GM21825 (cell line): ENCODE measurements around the gene TSPAN18.

Experiments
- ATAC-seq: cut with Tn5 transposase; IDR thresholded peaks from one replicate; pipeline ENCODE4 v1.9.1; 2021; ENCODE audit warnings: mild to moderate bottlenecking, moderate library complexity; ENCODE audit not compliant: unreplicated experiment

The TSPAN18 gene

DNA sequence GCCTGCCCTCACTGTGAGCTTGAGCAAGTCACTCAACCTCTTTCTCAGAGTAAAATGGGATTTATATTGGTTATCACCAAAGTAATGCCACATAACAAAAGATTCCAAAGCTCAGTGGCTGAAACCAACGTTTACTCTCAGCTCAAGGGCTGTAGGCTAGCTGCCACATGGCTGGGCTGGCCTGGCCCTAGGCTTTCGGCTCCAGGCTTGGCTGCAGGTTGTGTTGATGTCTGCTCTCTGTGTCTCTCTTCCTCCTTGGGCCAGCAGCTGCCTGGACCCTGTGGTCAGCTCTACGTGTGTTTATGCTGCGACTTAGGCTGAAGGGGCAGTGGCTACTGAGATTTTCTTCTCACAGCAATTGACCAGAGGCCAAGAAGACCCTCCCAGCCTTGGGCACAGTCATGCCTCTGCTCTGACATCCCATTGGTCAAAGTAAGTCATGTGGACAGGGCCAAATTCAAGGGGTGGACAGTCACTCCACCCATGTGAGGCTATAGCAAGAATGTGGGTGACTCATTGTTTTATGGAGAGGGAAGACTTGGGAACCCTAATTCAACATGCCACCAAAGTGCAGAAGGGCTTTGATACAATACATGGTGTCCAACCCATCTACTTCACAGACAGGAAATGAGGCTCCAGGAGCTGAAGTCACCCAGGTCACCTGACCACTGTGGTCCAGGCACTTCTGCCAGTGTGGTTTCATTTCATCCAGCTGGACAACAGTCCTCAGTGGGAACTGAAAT is 90.6 kb downstream of the TSPAN18 start:
- no peak for ATAC-seq

DNA sequence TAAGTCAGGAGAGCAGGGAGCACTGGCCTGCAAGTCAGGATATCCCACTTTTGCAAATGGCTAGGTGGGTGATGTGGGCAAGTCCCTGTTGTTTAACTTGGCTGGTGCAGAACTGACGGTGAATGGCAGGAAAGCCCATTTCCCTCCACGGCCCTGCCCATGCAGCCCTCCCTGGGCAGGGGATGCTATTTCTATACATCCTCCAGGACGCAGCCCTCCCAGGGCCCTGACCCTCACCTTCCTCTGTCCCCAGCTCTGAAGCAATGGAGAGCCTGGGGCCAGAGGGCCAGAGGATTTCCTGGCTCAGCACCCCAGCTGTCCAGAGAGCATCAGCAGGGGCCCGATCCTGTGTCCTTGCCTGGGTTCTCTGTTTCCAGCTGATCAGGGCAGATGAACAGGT is 91.3 kb downstream of the TSPAN18 start:
- ATAC-seq: no peak

- ATAC-seq: no peak
Measured at GRCh38 chr11:44819346-44819745, 92.6 kb downstream of the TSPAN18 start.

GRCh38 chr11:44822369-44822768 is 95.6 kb downstream of the TSPAN18 start:
- no peak for ATAC-seq

DNA sequence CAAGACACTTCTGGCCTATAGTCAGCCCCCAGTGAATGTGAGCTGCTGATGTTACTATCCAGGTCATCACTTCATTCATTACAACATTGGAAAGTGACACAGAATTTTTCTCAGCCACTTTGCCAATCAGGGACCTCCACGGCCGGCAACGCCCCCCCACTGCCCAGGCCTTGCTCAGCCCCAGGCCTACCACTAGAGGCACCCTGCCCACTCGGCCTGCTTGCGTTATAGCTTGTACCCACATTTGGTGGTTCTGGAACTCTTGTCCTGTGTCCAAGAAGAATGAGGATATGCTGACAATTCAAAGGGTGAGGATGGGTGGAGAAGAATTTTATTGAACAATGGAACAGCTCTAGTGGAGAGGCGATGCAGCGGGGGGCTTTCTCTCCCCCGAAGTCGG is 96.2 kb downstream of the TSPAN18 start:
- ATAC-seq: no peak

DNA sequence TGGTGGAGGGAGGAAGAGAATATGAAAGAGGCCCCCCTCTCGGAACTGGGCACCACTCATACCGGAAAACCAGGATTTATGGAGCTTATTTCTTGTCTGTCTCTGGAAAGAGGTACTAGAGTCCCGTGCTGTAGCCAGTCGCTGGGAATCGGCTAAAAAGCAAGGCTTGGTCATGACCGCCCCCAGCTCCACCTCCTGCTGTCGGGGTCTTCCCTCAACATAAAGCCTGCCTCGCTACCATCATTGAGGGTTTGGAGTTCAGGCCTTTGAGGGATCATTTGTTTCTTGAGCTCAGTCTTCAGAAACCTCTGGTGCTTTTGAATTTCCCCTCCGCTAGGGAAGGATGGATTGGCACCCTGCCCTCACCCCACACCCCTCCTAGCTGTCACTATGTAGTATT is 97.1 kb downstream of the TSPAN18 start:
- no peak for ATAC-seq

DNA sequence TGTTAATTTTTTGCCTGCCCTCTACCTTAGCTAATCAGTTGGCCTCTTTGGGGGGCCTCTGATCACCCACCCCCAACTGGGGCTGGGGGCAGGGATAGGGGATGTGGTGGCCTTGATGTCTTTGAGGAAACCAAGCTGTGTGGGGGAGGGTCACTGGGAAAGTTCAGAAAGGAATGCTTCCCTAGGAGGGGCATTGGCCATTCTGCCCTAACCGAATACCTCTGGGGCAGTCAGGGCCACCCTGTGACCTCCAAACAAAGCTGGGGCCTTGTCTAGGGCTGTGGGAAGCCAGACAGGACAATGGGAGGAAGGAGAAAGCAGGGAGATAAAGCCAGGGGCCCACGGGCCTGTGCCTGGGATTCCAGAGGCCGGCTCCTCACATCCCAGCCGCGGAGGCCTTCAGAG is 97.5 kb downstream of the TSPAN18 start:
- no peak for ATAC-seq

GRCh38 chr11:44825058-44825785 is 98.5 kb downstream of the TSPAN18 start:
- ATAC-seq: no peak

DNA sequence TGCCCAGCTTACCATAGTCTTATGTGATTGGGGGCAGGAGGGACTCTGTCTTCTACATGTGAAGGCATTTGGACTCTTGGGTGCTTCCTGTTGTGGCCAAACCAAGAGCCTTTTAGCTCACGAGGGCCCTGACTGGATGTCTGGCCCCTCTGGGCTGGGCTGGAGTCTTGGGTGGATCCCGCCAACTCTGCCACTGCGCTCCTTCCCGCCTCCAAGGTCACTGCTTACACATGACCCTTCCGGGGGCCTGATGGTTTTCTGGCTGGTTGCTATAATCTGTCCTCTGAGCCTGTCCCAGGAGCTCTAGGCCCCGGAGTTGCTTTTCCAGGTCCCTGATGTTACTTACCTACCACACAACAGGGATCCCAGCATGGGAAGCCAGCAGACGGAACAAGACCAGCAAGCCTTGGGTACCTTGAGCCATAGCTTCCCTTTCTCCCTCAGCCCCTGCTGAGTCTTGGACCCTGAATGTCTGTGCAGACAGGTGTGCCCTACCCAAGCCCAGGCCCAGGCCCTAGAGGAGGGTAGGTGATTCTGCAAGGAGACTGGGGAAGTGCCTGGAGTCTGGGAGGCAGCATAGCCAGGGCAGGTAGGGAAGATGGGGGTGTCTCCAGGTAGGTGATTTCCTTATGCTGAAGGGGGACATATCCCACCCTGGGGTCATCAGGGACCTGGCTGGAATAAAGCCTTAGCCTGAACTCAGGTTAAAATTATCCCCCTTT is 100.3 kb downstream of the TSPAN18 start:
- no peak for ATAC-seq

- no peak for ATAC-seq
Measured at GRCh38 chr11:44828296-44828695, 101.5 kb downstream of the TSPAN18 start.

GRCh38 chr11:44829838-44830237 is 103.1 kb downstream of the TSPAN18 start:
- no peak for ATAC-seq

DNA sequence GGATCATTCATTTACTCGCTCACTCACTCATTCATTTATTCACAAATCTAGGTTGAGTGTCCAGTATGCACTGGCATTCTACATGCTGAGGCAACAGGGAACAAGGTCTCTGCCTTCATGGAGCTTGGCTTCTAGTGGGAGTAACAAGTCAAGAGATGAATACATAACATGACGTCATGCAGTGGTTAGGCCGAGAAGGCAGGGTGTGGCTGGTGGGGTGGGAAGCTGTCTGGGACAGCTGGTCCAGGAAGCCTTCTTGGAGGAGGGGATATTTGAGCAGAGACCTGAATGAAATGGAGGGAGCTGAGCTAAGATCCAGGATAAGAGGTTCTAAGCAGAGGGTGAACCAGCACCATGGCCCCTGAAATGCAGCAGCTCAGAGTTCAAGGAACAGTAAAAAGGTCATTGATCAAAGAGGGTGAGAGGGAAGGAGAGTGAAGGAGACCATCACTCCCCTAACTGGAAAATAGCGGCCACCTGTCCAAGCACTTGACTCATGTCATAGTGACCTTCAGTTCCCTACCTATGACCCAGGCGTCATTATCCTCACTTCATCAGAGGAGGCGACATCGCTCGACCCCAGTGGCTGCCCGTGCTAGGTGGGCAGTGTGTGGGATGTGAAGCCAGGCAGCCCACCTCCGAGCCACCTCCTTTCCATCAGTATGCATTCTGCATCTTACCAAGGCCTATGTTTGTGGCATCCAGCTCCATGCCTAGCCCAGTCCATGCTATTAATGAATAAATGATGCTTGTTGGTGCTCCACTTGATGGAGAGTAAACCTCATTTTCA is 105.0 kb downstream of the TSPAN18 start:
- ATAC-seq: no peak

GRCh38 chr11:44832452-44832851 is 105.7 kb downstream of the TSPAN18 start:
- ATAC-seq: no peak

DNA sequence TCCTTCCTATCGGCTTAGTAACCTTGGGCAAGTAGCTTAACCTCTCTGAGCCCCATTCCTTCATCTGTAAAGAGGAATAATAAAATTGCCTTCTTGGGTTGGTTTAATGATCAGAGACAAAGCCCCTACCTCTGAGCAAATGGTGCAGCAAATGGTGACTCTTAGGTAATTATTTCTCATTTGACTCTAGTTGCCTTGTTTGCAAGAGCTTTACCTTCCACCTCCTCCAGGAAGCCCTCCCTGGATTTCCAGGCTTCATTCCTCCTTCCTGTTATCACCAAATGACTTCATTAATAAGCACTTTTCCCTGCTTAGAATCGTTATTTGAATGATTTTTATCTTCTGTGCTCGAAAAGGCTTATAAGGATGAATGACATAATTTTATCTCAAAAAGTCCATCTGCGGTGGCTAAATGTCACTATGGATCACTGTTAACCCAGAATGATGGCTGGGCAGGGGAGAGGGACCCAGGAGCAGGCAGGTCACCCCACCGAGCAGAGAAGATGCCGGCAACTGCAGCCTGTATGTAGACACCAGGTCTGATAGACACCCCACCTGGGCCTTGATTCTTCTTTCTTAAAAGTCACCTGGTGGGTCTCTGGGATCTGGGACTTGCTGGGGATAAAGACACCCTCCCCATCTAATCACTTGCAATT is 106.6 kb downstream of the TSPAN18 start:
- ATAC-seq: no peak

- ATAC-seq: no peak
Measured at GRCh38 chr11:44833877-44834452, 107.2 kb downstream of the TSPAN18 start.

- no peak for ATAC-seq
Measured at GRCh38 chr11:44834846-44835245, 108.1 kb downstream of the TSPAN18 start.

DNA sequence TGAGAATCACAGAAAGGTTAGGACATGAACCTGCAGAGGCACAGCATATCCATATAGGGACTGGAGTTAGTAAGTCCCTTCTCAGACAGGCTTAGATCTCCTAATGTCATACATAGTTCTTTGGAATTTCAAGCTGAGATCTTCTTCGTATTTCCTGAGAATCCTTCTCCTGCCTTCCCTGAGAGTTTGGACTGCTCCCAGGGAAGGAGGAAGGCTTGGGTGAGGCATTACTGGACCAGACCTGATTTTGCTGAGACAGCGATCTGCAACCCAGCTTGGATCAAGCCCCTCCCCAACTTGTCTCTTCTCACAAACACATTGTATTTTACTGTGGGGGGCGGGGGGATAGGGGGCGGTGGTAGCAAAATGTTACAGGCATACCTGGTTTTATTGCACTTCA is 108.5 kb downstream of the TSPAN18 start:
- ATAC-seq: no peak

- no peak for ATAC-seq
Measured at GRCh38 chr11:44835938-44836337, 109.2 kb downstream of the TSPAN18 start.

- no peak for ATAC-seq
Measured at GRCh38 chr11:44837661-44838060, 110.9 kb downstream of the TSPAN18 start.

- no peak for ATAC-seq
Measured at GRCh38 chr11:44839458-44840084, 112.8 kb downstream of the TSPAN18 start.
